OCI-LY1 (cell line): ENCODE data around the gene WDR74.

Experiments used
- H2AFZ ChIP-seq: fragments of 200-600 bp; sonication (generic), shearing (Covaris generic); 2 replicates; pipeline ENCODE4 v1.6.0; 2014; ENCODE audit warnings: antibody characterized with exemption, mild to moderate bottlenecking, low read length
- H3F3A ChIP-seq: fragments of 200-600 bp; sonication (generic), shearing (Covaris generic); 2 replicates; pipeline ENCODE4 v1.6.0; 2014; ENCODE audit warnings: mild to moderate bottlenecking, antibody characterized with exemption, low read length, moderate library complexity; ENCODE audit not compliant: insufficient read depth
- H3K27ac ChIP-seq: fragments of 200-600 bp; sonication (generic); 2 replicates; pipeline ENCODE4 v1.5.1; 2014; ENCODE audit warnings: low read length, mixed run types, mild to moderate bottlenecking, low read depth; ENCODE audit not compliant: poor library complexity, severe bottlenecking
- H3K27me3 ChIP-seq: fragments of 200-600 bp; sonication (generic); 2 replicates; pipeline ENCODE4 v1.6.0; 2014; ENCODE audit warnings: antibody characterized with exemption, mild to moderate bottlenecking, low read length, moderate library complexity; ENCODE audit not compliant: insufficient read depth
- H3K36me3 ChIP-seq: fragments of 200-600 bp; sonication (generic); 2 replicates; pipeline ENCODE4 v1.6.1; 2014; ENCODE audit warnings: mild to moderate bottlenecking, antibody characterized with exemption, low read length, moderate library complexity, mixed read lengths; ENCODE audit not compliant: insufficient read depth
- H3K4me1 ChIP-seq: fragments of 200-600 bp; sonication (generic); 2 replicates; pipeline ENCODE4 v1.5.1; 2014; ENCODE audit warnings: mild to moderate bottlenecking, low read length, moderate library complexity; ENCODE audit not compliant: insufficient read depth, severe bottlenecking
- H3K4me2 ChIP-seq: fragments of 200-600 bp; sonication (generic), shearing (Covaris generic); 2 replicates; pipeline ENCODE4 v1.6.1; 2014; ENCODE audit warnings: low read length
- H3K4me3 ChIP-seq: fragments of 200-600 bp; sonication (generic); 2 replicates; pipeline ENCODE4 v1.5.1; 2014; ENCODE audit warnings: low read length, low read depth, mild to moderate bottlenecking, mixed read lengths; ENCODE audit not compliant: poor library complexity, severe bottlenecking
- H3K79me2 ChIP-seq: fragments of 200-600 bp; shearing (Covaris generic); 2 replicates; pipeline ENCODE4 v1.6.1; 2016; ENCODE audit warnings: mixed run types, low read length, mixed read lengths; ENCODE audit not compliant: insufficient read depth
- H3K9ac ChIP-seq: fragments of 200-600 bp; sonication (generic), shearing (Covaris generic); 2 replicates; pipeline ENCODE4 v1.6.1; 2014; ENCODE audit warnings: mild to moderate bottlenecking, low read length, mixed read lengths
- H3K9me2 ChIP-seq: fragments of 200-600 bp; sonication (generic), shearing (Covaris generic); 2 replicates; pipeline ENCODE4 v1.6.1; 2014; ENCODE audit warnings: low read depth, mild to moderate bottlenecking, low read length, mixed read lengths
- H3K9me3 ChIP-seq: fragments of 200-600 bp; shearing (Covaris generic); 2 replicates; pipeline ENCODE4 v1.6.1; 2014; ENCODE audit warnings: low read length, mixed read lengths
- H4K20me1 ChIP-seq: fragments of 200-600 bp; sonication (generic), shearing (Covaris generic); 2 replicates; pipeline ENCODE4 v1.6.0; 2016; ENCODE audit warnings: mild to moderate bottlenecking, low read length; ENCODE audit not compliant: insufficient read depth
- EZH2 ChIP-seq: fragments of 200-600 bp; sonication (generic), shearing (Covaris generic); IDR thresholded peaks from 2 replicates; pipeline ENCODE4 v1.8.0; 2017; ENCODE audit warnings: borderline replicate concordance, mixed run types, mild to moderate bottlenecking, antibody characterized with exemption, low read length, moderate library complexity, mixed read lengths
- TF ChIP-seq, protein P1 (sequence below): fragments of 200-600 bp; sonication (generic), shearing (Covaris generic); IDR thresholded peaks from 2 replicates; pipeline ENCODE4 v1.5.1; 2017; ENCODE audit warnings: mild to moderate bottlenecking, antibody characterized with exemption, low read length, moderate library complexity, mixed read lengths

WDR74 gene

GRCh38 chr11:62855571-62856332 is 16.4 kb upstream of the WDR74 start:
- Histone ChIP-seq H3K9ac (peak overlapping the region; percentile 100), H3K4me3 (peak overlapping the region; percentile 100), H3K9me3 (no peaks in the 10 kb centered on the region), H3K27me3 (no peaks in the 10 kb centered on the region), H4K20me1 (no peaks in the 10 kb centered on the region), H3F3A (peaks cover 44% of the 10 kb centered on the region), H3K9me2 (no peaks in the 10 kb centered on the region), H3K4me1 (peaks cover 55% of the 10 kb centered on the region), H3K36me3 (peaks cover 55% of the 10 kb centered on the region), H3K79me2 (peaks cover 42% of the 10 kb centered on the region), H3K27ac (peak overlapping the region; percentile 92), H2AFZ (no peak overlapping the region), H3K4me2 (peak overlapping the region; percentile 95)
- TF ChIP-seq, protein P1, sequence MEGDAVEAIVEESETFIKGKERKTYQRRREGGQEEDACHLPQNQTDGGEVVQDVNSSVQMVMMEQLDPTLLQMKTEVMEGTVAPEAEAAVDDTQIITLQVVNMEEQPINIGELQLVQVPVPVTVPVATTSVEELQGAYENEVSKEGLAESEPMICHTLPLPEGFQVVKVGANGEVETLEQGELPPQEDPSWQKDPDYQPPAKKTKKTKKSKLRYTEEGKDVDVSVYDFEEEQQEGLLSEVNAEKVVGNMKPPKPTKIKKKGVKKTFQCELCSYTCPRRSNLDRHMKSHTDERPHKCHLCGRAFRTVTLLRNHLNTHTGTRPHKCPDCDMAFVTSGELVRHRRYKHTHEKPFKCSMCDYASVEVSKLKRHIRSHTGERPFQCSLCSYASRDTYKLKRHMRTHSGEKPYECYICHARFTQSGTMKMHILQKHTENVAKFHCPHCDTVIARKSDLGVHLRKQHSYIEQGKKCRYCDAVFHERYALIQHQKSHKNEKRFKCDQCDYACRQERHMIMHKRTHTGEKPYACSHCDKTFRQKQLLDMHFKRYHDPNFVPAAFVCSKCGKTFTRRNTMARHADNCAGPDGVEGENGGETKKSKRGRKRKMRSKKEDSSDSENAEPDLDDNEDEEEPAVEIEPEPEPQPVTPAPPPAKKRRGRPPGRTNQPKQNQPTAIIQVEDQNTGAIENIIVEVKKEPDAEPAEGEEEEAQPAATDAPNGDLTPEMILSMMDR = no peak
- TF ChIP-seq EZH2 = no peak

- peak overlapping the region; percentile 95 for H3K4me2 ChIP-seq
- H3K27ac ChIP-seq = peak overlapping the region; percentile 92
- peaks cover 47% of the 10 kb centered on the region for H3F3A ChIP-seq
- H3K4me3 ChIP-seq = peak overlapping the region; percentile 100
- H3K27me3 ChIP-seq = no peaks in the 10 kb centered on the region
- H4K20me1 ChIP-seq = no peaks in the 10 kb centered on the region
- no peaks in the 10 kb centered on the region for H3K9me2 ChIP-seq
- peaks cover 42% of the 10 kb centered on the region for H3K79me2 ChIP-seq
- H3K9me3 ChIP-seq = no peaks in the 10 kb centered on the region
- peaks cover 47% of the 10 kb centered on the region for H3K4me1 ChIP-seq
- TF ChIP-seq EZH2 = no peak
- TF ChIP-seq, protein P1 = no peak
- peaks cover 55% of the 10 kb centered on the region for H3K36me3 ChIP-seq
- H3K9ac ChIP-seq = peak overlapping the region; percentile 100
- no peak overlapping the region for H2AFZ ChIP-seq
Measured at GRCh38 chr11:62854825-62855570, 15.6 kb upstream of the WDR74 start.

- TF ChIP-seq, protein P1 = no peak
- no peak for TF ChIP-seq EZH2
- peak overlapping the region; percentile 95 for H3K4me2 ChIP-seq
- H3F3A ChIP-seq = peaks cover 52% of the 10 kb centered on the region
- peak overlapping the region; percentile 100 for H3K9ac ChIP-seq
- peak overlapping the region; percentile 100 for H3K4me3 ChIP-seq
- H4K20me1 ChIP-seq = no peaks in the 10 kb centered on the region
- H3K9me2 ChIP-seq = no peaks in the 10 kb centered on the region
- H3K27me3 ChIP-seq = no peaks in the 10 kb centered on the region
- H3K27ac ChIP-seq = peak overlapping the region; percentile 92
- H3K79me2 ChIP-seq = peaks cover 42% of the 10 kb centered on the region
- H3K36me3 ChIP-seq = peaks cover 50% of the 10 kb centered on the region
- H2AFZ ChIP-seq = no peak overlapping the region
- no peaks in the 10 kb centered on the region for H3K9me3 ChIP-seq
- H3K4me1 ChIP-seq = peaks cover 39% of the 10 kb centered on the region
Measured at GRCh38 chr11:62854013-62854824, 14.8 kb upstream of the WDR74 start.
